Hematopoietic multipotent progenitor cell treated with erythropoietin and hydrocortisone succinate and interleukin-3 and kit ligand, for 8 days (in vitro differentiated cells): ENCODE measurements around the gene ERC2.
"Not testable (repeated sequence)": the region's sequence is repeated elsewhere in the genome, so short reads cannot be mapped to it uniquely, and the experiment has no call there.

Source experiments
- DNase-seq: peaks from one replicate; pipeline ENCODE4 v3.0.0-alpha.2; 2015

Gene ERC2

DNA sequence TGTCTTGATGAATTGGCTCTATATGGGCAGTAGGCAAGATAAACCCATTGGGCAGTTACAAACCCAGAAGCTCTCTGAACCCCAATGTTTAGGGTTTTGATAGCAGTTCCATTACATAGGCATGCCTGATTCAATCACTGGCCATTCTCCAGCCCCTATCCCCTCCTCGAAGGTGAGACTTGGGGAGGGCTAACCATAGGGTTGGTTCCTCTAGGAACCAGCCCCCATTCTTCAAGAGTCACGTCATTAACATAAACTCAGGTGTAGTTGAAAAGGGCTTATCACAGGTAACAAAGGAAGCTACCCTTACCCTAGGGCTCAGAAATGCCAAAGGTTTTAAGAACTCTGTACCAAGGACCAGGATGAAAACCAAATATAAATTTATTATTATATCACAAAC lies 353.1 kb downstream of the ERC2 start:
- no peak for DNase-seq

- DNase-seq = no peak
Measured at GRCh38 chr3:56113908-56114307, 354.4 kb downstream of the ERC2 start.

DNA sequence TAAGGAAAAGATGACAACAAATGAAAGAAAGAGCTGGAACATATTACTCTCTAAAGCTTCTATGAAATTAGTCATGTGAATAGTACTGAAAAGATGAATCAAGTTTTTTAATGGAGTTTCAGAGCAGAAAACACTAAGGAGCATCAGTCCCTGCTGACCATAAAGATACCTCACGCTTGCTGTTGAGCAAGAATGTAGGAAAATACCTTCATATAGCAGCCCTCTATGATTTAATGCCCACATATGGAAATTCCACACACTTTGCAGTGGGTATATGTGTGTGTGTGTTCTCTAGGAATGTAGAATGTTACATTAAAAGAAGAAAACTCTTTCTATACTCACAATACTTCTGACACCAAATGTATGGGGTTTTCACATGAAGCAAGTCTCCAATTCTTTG lies 355.0 kb downstream of the ERC2 start:
- DNase-seq = no peak

- no peak for DNase-seq
Measured at GRCh38 chr3:56111606-56112304, 356.5 kb downstream of the ERC2 start.

DNA sequence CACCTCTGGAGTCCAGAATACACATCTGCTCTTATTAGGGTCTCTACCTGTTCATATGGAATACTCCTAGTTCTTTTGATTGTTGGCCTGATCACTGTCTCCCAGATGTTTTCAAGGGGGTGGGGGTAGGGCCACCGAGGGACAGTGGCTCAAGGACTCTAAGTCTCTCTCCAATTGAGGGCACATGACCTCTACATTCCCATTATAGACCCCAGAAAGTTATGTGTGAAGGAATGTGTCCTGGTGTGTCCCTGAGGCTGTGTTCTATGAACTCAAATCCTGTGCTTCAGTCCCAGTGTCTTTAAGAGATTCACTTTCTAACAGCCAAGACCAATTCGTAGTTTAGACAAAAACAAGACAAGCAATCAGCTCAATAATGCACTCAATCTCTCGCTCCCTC lies 357.4 kb downstream of the ERC2 start:
- no peak for DNase-seq

- DNase-seq = no peak
Measured at GRCh38 chr3:56107157-56107556, 361.1 kb downstream of the ERC2 start.

- DNase-seq = no peak
Measured at GRCh38 chr3:56102032-56102431, 366.2 kb downstream of the ERC2 start.

DNA sequence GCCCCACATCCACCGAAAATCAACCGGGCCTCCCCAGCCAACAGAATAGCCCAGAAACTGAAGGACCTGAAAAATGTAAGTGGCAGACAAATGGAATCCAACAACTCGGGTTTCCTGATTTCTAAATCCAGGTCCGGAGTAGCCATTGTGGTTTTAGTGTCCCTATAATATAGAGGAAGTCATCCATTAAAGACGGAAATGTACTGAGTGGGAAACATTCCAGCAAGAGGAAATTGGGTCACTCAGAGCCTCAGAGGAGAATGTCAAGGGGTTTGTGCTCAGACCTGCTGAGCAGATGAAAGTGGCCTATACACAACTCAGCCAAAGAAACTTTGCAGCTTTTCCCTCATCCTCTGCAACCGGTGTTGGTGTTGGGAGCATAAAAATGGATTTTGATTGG lies 366.7 kb downstream of the ERC2 start:
- DNase-seq = no peak

DNA sequence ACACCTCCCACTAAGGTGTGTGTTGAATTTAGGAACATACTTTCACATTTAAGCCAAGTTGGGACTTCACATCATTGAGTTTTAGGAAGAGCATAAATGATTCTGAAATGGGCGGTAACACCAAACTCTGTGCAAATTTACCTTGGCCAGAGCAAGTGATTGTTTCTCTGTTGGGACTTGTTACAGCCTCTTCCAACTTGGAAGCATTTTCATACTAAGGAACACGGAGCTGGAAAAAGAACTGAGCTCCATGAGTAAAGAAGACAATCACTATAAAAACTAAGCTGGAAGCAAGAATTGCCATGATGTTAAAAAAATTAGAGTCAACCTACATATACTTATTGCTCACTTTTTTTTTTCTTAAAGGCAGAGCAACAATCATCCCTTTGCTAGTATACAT lies 371.3 kb downstream of the ERC2 start:
- DNase-seq = no peak

DNA sequence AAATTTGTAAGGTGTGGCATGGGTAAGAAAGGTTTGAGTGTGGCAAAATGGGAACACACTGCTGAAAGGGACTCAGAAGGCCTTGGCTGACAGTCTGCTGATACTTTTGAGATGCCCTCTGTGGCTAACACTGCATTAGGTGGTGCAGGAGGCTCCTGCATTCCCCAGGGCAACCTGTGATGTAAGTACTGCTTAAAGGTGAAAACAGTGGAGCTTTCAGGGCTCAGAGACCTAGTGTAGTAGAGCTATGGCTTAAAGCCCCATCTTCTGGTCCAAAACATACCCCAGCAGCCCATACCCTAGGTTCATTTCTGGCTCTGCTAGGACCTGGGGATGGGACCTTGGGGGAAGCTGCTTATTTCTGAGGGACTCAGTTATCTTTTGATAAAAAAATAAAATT lies 374.1 kb downstream of the ERC2 start:
- no peak for DNase-seq

DNA sequence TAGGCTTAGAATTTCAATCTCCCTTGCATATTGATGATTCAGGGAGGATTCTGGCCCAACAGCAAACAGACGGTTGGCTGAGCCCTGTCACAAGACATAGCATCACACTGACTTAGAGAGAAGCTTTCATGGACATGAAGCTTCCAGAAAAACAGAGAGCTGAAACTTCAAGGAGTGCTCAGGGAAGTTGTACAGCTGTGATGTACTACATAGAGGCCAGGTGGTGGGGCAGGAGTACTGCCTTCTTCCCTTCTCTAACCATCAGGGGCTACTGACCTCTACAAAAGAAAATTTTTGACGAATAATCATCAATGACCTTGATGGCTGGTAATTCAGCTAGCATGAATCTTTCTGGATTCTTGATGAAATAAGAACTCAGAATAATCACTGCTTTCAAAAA lies 378.5 kb downstream of the ERC2 start:
- no peak for DNase-seq

DNA sequence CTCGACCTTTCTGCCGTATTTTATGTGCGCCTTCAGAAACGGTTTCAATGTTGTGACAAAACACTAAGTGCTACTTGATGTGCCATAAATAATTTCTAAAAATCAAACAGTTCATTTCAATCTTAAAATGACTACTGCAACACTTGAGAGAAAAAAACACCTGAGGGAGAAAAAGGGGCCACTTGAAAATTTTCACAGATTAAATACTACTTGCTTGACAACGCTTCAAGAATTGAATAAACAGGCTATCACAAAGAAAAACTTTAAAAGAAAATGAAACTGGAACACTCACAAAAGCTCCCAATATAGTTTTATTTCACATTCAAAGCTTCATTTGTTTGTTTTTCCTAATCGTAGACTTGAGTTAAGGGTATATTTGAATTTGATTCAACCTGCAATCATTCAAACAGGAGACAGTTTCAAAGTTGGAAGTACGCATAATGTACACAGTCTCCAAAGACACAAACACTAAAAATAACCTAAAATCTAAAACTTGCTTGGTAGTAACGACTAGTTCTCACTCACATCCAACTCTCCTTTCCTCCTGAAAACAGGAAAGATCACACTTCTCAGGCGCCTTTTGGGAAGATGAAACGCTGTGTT lies 380.7 kb downstream of the ERC2 start:
- no peak for DNase-seq

DNA sequence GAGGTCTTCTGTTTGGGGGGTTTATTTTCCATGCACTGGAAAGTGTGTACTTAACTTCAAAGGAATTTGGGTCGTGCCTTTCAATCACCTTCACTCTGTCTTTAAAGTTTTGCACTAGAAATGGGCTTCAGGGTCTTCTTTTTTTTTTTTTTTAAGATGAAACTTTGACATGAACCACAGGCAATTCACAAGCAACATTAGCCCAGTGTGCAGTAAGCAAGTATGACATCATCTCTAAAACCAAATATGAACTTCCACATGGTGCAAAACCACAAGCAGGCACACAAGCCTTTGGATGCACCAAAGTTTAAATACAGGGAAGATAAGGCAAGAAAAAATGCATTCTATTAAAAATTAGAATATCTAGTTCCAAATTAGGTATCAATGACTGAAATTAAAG lies 381.9 kb downstream of the ERC2 start:
- DNase-seq = no peak

DNA sequence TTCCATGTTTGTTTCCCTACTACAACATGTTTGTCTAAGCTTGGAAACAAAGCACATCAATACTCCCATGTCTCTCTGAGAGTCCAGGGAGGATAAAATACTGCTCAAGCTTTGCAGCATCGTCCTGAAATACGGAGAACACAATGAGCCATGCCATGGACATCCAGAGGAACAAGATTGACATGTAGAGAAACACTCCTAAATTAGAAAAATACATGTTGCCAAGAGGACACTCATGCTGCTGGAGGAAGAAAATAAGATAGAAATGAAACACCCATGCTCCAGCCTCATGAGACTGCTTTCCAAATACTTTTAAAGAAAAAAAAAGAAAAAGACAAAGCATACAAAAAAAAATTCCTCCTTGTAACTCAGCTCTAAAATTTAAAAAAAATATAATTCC lies 387.0 kb downstream of the ERC2 start:
- no peak for DNase-seq

DNA sequence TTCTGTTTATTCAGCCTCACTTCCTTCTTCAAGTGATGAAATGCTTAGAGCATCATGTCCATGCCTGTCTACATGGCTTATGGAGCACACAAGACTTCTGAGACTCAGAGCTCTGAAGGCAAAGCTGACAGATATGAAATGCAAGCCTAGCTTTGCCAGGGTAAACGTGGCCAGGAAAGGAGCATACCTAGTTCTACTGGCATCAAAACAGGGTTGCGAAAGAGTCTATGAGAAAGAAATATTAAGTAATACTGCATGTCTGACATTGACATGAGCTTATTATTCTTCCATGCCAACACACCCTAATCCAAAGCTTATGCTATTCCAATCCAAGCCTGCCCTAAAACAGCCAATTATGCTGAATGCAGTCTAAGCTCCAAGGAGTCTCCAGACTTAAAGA lies 391.5 kb downstream of the ERC2 start:
- DNase-seq = no peak

GRCh38 chr3:56075089-56075488 lies 393.2 kb downstream of the ERC2 start:
- no peak for DNase-seq

DNA sequence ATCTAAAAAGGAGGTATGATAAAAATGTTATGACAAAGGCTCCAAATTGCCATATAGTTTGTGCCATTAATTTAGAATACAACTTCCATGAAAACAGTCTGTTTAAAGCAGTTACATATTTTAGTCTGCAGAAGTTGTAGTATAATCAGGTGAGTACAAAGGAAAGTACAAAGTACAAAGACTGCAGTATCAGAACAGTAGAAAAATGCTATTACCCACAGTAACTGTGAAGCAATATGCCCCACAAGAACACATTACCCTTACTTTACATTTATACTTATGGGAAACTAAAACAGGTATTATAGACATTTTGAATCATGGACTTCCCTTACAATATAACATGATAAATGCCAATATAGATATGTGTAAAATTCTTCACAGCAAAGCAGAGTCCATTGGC lies 398.5 kb downstream of the ERC2 start:
- DNase-seq = no peak

DNA sequence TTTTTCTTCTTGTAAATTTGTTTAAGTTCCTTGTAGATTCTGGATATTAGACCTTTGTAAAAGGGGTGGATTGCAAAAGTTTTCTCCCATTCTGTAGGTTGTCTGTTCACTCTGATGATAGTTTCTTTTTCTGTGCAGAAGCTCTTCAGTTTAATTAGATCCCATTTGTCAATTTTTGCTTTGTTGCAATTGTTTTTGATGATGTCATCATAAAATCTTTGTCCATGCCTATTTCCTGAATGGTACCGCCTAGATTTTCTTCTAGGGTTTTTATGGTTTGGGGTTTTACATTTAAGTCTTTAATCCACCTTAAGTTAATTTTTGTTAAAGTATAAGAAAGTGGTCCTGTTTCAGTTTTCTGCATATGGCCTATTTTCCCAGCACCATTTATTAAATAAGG lies 401.9 kb downstream of the ERC2 start:
- DNase-seq = not testable (repeated sequence)

DNA sequence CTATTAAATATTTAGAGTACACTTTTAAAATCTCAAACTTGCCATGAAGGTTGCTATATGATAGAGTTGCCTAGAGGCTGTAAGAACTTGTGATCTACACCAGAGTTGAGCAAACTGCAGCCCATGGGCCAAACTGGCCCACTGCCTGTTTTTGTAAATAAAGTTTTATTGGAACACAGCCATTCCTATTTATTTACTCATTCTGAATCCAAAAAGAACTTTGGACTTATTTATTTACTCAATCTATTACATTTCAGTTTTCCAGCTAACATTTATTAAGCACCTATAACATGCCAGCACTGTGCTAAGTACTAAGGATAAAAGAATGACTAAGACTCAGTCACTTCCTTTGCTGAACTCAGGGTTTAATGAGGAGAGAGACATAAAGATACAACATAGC lies 403.6 kb downstream of the ERC2 start:
- DNase-seq = no peak

- DNase-seq = no peak
Measured at GRCh38 chr3:56061279-56061626, 407.0 kb downstream of the ERC2 start.

DNA sequence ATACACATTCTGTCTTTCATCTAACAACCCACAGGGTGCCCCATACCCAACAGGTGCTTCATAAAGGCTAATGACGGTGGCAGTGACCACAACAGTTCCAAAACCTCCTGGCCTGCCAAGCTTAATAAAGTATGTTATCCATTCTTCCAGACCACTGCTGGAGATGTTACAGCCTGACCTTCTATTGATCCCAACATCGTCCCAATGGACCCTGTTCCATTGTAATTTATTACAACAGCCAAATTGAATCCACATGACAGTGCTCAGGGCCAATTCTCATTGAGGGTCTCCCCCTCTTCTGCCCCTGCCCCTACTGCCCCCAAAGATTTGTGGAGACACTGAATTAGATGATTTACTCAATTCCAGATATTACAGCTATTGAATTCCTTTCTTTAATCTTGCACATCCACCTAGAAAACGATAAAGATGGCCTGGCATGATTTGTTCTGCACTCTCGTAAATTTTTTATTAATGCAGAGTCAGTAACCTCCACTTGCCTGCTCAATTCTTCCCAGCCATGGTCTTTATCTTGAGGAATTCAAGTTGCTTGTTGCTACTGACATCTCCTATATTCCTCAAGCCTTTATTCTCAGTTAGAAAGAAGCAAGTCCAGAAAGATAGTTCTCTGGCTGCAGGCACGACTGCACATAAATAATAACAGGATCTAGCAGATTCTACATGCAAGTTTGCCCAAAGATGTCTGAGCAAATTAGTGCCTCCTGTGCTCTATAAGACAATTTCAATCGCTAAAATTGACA lies 407.6 kb downstream of the ERC2 start:
- no peak for DNase-seq

- no peak for DNase-seq
Measured at GRCh38 chr3:56059731-56060130, 408.5 kb downstream of the ERC2 start.

DNA sequence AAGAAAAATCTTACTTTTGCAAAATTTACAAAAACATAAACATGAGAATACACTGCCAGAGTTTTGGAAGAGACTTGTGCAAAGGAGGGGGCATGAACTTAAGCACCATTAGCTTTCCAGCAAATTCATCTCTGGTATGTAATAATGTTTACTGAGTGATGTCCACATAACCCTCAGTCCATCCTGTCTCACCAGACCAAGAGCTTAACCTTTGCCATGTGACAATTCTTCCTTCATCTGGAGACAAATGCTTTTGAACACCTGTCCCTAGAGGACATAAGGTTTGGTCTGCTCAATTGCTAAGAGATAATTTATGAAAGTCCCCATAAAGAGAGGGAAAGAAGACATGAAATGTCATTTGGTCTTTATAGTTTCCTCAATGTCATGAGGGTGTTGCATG lies 412.3 kb downstream of the ERC2 start:
- no peak for DNase-seq

GRCh38 chr3:56055546-56055945 lies 412.7 kb downstream of the ERC2 start:
- no peak for DNase-seq

DNA sequence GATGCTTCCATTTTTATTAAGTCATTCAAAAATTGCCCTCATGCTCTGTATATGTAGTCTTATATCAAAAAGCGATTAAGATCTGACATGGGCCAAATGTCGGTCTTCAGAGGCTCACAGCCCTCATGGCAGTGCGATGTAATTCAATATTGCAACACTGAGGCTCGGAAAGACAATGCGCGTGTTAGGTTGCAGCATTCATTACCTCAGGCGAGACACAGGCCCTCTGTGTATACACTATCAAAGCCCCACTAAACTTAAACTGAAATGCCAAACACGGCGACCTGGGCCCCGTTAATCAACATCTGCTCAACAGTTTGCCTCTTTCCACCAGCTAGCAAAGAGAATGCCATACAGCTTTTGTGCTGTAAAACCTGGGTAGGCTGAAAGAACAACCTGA lies 413.4 kb downstream of the ERC2 start:
- no peak for DNase-seq
